ENCODE data around the gene AP3B1.

AP3B1 gene

DNA sequence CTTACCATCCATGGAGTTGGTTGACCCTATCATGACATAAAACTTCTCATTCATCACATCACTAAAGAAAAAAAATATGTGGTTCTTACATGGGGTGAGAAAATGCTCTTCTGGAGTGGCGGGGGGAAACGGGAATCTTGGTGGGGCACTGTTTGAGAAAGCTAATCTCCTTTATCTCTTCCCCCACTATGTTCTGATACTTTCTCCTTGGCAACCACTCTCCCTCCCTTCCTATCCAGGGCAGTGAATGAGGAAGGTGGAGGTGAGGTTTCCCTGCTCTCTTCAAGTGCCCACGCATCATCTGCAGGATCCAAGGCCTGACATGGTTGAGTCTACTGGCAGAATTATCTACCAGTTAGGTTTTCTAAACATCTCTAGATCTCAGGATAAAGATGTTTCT lies 297.6 kb downstream of the AP3B1 start:
- DNase-seq, result no peak

DNA sequence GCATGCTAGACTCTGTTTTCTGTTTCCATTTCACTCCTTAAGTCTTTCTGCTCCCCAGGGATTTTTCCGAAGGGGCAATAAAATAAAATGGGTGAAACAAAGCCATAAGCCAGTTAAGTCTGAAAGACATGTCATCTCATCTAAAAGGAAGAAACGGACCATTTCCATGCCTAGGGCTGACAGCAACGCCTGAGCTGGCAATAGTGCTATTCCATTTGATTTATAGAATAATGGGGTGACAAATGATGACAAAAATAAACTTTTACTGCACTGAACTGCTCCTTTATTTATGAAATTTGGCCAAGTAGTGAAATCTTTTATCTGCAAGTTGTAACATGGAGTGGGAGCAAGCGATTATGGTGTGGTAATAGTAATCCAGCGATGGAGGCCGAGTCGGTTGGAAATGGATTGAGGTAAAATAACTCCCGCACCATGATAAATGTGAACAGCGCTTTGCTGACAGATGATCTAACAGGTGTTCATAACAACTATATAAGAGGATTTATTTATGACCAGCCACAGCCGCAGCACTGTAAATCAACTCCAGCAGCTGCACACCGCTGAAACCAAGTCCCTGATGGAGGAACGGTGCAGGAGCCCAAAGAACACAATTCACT lies 298.6 kb downstream of the AP3B1 start:
- DNase-seq, result no peak

GRCh38 chr5:77994943-77995342 lies 299.6 kb downstream of the AP3B1 start:
- no peak for DNase-seq

DNA sequence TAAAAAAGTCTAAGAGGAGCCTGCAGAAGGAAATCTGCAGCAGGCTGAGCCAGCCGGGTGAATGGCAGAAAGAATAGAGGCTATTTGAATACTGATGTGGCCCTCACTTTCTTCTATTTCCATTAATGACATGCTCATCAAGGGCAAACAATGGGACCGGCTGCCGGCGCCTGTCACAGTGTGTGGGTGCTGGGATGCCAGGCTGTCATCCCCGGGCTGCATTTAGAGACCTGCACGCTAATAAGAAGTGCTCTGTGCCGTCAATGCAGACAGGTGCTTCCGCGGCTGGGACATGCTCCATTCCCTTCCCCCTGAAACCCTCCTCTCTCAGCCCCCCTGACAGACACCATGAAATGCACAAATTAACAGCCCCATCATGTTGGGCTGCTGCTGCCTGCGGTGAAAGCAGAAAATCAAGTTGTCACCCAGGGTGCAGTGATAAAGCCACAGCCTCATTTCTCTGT lies 300.6 kb downstream of the AP3B1 start:
- no peak for DNase-seq

DNA sequence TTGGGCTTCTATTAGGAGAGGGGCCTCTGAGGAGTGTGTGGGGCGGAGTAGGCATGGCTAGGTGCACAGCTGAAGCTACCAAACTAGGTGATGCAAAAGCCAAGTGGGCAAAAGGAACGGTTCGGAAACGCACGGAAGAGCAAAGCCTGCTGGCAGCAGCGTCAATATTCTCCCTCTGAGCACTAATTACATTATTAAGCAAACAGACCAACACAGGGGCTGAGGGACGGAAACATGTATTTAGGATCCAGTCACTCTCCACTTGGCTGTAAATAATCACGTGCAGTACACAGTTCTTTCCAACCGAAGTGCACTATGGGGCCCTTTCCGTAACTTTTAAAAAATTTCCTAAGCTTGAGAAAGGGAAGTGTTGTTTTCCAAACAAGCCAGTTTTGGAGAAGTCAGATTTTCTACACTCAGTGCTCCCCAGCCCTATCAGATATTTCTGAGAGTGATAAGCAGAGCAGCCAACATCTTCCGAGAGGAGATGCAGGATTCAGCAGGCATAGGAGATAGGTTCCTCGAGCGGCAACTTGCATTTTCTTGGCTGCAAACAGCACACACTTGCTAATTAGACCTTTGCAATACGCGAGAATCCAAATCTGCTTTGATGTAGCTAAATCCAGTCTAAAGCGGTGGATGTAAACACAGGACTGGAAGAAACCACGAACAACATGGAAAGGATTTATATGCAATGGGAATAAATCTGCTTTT lies 301.2 kb downstream of the AP3B1 start:
- no peak for DNase-seq

- no peak for DNase-seq
Measured at GRCh38 chr5:77991084-77991483, 303.4 kb downstream of the AP3B1 start.

DNA sequence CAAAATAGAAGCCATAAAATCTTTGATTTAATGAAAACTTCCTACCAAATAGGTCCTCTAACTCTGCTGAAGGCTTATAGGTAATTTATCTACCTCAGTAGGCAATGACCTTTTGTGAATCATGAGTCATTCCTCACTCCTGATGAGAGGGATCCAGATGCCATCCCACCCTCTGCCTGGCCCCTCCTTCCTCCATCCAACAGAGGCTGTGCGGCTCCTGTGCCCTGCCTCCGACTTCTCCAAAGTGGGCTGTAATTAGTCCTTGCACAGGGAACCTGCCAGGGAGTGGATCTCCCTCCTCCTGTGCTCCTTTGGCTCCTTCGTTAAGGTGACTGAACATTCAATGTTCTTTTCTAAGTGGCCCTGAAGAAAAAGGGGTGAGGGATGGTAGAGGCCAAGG lies 304.5 kb downstream of the AP3B1 start:
- DNase-seq, result no peak

GRCh38 chr5:77987988-77988387 lies 306.5 kb downstream of the AP3B1 start:
- DNase-seq, result no peak

- no peak for DNase-seq
Measured at GRCh38 chr5:77987331-77987730, 307.2 kb downstream of the AP3B1 start.

GRCh38 chr5:77986261-77986660 lies 308.2 kb downstream of the AP3B1 start:
- DNase-seq, result no peak

- no peak for DNase-seq
Measured at GRCh38 chr5:77985247-77985646, 309.3 kb downstream of the AP3B1 start.

DNA sequence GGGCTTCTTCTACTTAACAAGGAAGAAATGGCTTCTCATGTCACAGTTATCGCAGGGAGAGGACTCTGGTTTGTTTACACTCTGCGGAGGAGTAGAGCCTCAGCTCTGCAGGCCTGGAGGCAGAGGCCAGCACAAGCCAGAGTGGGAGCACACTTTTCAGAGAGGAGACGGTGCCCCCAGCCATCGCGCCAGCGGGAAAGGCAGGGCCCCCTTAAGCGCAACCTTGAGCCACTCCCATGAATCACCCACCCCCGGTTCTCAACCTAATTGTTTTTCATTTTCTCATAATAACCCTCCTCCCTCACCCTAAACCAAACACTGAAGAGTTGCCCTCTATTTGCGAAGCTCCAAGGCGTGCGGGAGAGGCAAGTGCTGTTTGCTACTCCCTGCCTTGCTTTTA lies 309.9 kb downstream of the AP3B1 start:
- DNase-seq, result no peak

DNA sequence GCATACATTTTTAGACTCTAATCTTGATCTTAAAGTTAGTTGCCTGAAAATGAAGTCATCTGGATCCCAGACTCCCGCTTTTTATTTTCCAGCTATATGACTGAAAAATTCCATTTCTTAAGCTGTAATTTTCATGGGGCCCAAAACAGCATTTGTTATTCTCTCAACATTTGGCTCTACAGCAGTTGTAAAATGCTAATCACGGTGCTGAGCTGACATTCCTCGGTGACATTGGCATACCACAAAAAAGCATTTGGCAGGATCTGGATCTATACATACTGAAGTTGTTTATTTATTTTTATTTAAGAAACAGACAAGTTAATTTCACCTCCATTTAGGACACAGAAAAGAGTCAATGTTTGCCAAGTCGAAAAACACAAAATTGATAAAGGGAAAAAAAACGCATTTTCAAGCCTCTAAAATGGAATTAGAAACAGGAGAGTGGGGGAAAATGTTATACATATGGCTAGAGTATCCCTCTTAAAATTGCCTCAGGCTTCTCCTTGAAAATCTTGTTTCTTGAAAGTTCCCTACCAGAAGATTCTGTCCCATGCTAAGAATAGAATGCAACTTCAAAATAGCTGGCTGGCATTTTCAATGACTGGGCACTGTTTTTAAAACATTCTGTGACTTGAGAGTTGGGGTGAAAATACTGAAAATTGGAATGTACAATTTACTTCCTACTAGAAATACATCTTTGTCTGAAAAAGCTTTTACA lies 310.9 kb downstream of the AP3B1 start:
- DNase-seq, result no peak

DNA sequence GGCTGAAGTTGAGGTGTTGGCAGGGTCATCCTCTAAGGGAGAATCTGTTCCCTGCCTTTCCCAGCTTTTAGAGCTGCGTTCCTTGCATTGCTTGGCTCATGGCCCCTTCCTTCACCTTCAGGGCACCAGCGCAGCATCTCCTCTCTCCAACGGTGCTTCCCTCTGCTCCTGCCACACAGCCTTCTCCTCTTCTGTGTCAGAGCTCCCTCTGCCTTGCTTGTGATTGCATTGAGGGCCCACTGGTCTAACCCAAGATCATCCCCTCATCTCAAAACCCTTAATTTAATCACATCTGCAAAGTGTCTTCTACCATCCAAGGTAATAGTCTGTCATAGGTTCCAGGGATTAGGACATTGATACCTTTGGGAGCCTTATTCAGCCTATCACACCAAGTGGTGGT lies 312.7 kb downstream of the AP3B1 start:
- no peak for DNase-seq

DNA sequence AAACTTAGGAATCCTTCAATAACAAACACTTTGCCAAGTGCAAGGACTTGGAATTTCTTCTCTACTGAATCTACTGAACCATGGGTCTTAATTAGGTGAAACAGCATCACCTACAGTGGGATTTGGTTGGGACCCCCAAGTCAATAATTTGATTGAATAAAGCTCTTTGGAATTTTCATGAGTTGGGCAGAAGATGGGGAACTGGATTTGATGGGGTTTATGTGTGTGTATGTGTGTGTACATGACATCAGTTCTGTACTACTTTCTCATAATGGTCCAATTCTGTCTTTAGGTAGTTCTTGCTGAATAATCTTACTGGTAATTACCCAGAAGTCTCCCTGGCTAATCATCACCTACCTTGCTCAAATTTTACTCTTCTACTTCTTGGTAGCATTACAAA lies 319.9 kb downstream of the AP3B1 start:
- DNase-seq, result no peak

GRCh38 chr5:77973253-77973609 lies 321.3 kb downstream of the AP3B1 start:
- no peak for DNase-seq

DNA sequence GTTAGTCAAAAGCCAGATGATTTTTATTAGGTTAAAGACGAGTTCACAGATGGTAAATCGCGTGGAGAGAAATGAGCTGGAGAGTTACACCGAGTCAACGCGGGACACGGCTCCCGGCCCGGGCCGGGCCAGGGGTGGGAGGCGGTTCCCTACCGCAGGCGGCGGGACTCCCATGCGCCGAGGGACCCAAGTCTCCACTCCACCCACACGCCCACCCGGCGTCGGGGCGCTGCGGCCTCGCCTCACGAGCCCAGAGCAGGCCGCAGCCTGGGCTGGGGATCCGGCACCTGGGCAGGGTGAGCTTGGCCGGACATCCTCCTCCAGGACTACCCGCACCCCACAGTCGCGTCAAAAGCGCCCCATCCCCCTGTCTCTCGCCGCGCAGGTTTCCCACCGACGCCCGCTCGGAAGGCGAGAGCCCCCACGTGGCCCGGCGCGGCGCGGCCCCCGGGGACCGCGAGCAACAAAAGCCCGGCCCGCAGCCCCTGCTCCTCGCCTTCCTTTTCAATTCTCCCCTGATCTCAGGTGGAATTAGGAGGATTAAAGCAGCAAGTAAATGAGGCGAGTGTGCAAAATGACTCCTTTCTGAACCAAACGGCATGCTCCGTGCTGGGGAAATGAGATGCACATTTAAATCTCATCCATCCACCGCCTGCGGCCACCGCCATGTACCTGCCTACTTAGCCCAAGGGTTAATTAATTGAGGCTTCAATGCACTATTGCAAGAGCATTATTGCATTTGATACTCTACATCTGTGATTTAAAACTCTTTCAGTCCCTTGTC lies 321.8 kb downstream of the AP3B1 start:
- no peak for DNase-seq

DNA sequence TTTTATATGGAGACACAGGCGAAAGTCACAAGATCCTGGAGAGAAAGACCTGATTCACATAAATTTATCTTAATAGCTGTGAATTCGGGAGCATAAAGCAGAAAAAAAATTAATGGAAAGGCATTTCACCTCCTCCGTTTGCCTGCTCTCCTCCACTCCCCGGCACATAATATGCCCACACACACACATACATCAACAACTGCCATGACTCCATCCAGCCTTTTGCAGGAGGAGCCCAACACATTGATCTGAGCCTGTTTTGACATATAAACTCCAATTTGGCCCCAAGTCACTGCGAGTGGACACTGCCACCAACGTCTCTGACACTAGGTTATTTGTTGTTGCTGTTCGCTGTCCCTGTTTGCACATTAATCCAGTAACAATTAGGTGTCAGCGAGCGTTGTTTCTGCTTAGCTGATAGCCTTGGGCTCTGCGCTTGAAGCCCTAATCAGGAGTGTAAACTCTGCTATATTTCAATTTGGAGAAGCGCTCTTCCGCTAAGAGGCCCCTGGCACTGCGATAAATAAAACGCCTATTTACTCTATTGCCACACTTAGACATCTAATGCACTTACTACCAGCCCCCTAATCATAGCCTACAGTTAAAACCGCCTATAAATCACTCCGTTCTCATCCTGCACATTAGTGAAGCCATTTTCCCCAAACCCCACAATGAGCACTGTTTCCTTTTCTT lies 322.6 kb downstream of the AP3B1 start:
- DNase-seq, result no peak

DNA sequence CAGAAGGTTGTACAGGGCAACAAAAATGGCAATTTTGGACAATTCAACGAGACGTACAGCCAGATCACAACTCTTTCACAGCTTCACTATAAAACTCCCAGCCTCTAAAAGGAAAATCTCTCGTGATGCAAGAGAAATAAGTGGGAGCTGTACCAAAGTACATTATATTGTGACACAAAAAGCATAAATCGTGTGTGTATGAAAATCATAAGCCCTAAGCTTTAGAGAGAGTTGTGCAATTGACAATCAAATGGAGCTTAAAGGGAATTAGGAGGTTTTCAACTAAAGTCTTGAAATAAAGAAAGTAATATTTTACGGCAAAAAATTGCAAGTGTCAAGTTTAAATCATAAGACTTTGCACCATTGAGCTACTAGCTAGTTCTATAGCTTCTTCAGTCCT lies 323.6 kb downstream of the AP3B1 start:
- DNase-seq, result no peak

DNA sequence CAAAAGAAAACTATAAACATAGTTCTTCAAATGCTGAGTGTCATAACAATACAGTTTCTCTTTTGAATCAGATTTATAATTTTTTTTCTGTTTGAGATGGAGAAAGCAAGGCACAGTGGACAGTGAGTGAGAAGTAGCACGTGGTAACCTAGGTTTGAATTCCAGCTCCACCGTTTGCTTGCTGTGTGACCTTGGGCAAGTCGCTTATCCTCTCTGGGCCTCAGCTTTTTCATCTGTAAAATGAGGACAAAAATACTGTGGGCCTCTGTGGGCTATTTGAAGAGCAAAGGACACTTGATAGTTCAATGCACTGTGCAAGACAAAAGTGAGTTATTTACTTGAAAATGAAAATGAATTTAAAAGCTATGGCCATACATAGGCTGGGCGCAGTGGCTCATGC lies 330.7 kb downstream of the AP3B1 start:
- no peak for DNase-seq

- DNase-seq, result no peak
Measured at GRCh38 chr5:77960863-77961396, 333.6 kb downstream of the AP3B1 start.

DNA sequence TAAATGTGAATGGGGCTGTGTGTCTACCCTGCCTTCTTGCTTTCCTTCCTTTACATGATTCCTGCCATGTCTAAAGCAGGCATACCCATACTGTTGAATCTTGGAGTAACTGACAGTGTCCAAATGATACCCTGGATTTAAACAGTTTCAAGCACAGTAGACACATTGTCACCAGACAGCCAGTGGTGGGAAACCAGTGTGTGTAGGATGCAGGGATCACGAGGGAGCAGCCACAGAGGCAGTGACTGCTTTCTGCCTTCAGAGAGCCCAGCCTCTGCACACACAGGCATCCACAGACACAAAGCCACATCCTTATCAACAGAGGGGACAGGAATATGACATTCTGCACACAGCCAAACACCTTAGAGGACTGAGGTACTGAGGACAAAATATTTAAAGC lies 334.2 kb downstream of the AP3B1 start:
- no peak for DNase-seq
